Esophagus squamous epithelium (tissue), 4 donors: Measurements from ENCODE around the gene TMEM131L.

Experiments
- POLR2A ChIP-seq, 4 donors: fragments of 450-650 bp; IDR thresholded peaks; one replicate each; pipeline ENCODE4 v1.6.1; 2017; ENCODE audit warnings: antibody characterized with exemption in 4 of 4, mild to moderate bottlenecking in 4 of 4, moderate library complexity in 3 of 4
- TF ChIP-seq, protein P1 (sequence below), 6 experiments: fragments of 450-650 bp in 4 of 6; fragments of 200-600 bp in 2 of 6; sonication (generic) in 2 of 6; IDR thresholded peaks; one replicate each; pipeline ENCODE4 v1.5.1; 2016 to 2019; ENCODE audit warnings: antibody characterized with exemption in 6 of 6, mild to moderate bottlenecking in 4 of 6, moderate library complexity in 4 of 6

DNA sequence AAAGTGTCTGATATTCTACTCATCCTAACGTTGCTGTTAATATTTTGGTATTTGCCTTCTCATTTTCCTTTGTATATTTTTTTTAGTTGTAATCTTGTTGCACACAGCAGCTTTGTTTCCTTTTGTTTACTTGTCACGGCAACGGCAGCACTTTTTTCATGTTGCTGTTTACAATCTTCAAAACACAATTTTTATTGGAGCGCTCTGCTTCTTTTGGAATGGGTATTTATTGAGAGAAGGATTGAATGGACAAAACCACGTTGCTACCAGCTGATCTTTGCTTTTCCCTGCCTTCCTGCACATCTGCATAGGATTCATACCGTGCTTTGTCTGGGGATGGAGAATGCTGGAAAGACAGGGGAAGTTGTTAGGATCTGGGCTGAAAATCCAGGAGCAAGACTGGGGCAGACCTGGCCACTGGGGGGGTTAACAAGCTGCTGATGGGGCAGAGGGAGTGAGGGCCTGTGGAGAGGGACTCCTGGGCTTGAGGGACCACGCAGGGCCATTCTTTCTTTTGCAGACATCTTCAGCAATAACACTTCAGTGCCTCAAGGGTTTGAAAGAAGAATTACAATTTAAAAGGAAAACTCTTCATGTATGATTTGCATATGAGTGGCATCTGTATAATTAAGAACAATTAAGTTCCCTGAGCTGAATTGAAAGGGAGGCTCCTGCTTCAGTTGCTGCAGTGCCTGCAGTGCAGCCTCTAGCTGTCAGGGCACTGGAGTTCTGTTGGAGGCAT, 69.8 kb downstream of the TMEM131L start:
- TF ChIP-seq, protein P1, sequence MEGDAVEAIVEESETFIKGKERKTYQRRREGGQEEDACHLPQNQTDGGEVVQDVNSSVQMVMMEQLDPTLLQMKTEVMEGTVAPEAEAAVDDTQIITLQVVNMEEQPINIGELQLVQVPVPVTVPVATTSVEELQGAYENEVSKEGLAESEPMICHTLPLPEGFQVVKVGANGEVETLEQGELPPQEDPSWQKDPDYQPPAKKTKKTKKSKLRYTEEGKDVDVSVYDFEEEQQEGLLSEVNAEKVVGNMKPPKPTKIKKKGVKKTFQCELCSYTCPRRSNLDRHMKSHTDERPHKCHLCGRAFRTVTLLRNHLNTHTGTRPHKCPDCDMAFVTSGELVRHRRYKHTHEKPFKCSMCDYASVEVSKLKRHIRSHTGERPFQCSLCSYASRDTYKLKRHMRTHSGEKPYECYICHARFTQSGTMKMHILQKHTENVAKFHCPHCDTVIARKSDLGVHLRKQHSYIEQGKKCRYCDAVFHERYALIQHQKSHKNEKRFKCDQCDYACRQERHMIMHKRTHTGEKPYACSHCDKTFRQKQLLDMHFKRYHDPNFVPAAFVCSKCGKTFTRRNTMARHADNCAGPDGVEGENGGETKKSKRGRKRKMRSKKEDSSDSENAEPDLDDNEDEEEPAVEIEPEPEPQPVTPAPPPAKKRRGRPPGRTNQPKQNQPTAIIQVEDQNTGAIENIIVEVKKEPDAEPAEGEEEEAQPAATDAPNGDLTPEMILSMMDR (IDR thresholded peaks at IDR 0.05) = no peak
- TF ChIP-seq POLR2A (IDR thresholded peaks at IDR 0.05) = no peak
